ENCODE results near the gene PHOSPHO2.
"Not testable (repeated sequence)": the region's sequence is repeated elsewhere in the genome, so short reads cannot be mapped to it uniquely, and the experiment has no call there.

The PHOSPHO2 gene

GRCh38 chr2:169684135-169684565 lies 10.1 kb upstream of the PHOSPHO2 start:
- DNase-seq (ENCODE audit: low read depth): no peak

- not testable (repeated sequence) for DNase-seq (ENCODE audit: low read depth)
Observed at GRCh38 chr2:169684712-169685111, 9.6 kb upstream of the PHOSPHO2 start.

GRCh38 chr2:169686825-169687224 lies 7.4 kb upstream of the PHOSPHO2 start:
- not testable (repeated sequence) for DNase-seq (ENCODE audit: low read depth)

- not testable (repeated sequence) for DNase-seq (ENCODE audit: low read depth)
Observed at GRCh38 chr2:169687943-169688342, 6.3 kb upstream of the PHOSPHO2 start.

GRCh38 chr2:169690958-169691357 lies 3.3 kb upstream of the PHOSPHO2 start:
- no peak for DNase-seq (ENCODE audit: low read depth)

GRCh38 chr2:169692718-169693117 lies 1.6 kb upstream of the PHOSPHO2 start:
- no peak for DNase-seq (ENCODE audit: low read depth)

- no peak for DNase-seq (ENCODE audit: low read depth)
Observed at GRCh38 chr2:169693360-169693759, 909 bp upstream of the PHOSPHO2 start.

GRCh38 chr2:169694894-169695260 lies 608 bp downstream of the PHOSPHO2 start:
- DNase-seq (ENCODE audit: low read depth): no peak

- DNase-seq (ENCODE audit: low read depth): no peak
Observed at GRCh38 chr2:169696381-169696780, 2.1 kb downstream of the PHOSPHO2 start.

- not testable (repeated sequence) for DNase-seq (ENCODE audit: low read depth)
Observed at GRCh38 chr2:169699173-169699572, 4.9 kb downstream of the PHOSPHO2 start.

- DNase-seq (ENCODE audit: low read depth): no peak
Observed at GRCh38 chr2:169702996-169703395, 8.7 kb downstream of the PHOSPHO2 start.

- DNase-seq (ENCODE audit: low read depth): no peak
Observed at GRCh38 chr2:169704160-169704708, 10.0 kb downstream of the PHOSPHO2 start.

GRCh38 chr2:169705927-169706326 lies 11.7 kb downstream of the PHOSPHO2 start:
- peak; percentile 95 for DNase-seq (ENCODE audit: low read depth)

- DNase-seq (ENCODE audit: low read depth): peak; percentile 59
Observed at GRCh38 chr2:169707626-169708025, 13.4 kb downstream of the PHOSPHO2 start.

- peak; percentile 70 for DNase-seq (ENCODE audit: low read depth)
Observed at GRCh38 chr2:169709331-169709730, 15.1 kb downstream of the PHOSPHO2 start.

GRCh38 chr2:169709981-169710380 lies 15.7 kb downstream of the PHOSPHO2 start:
- DNase-seq (ENCODE audit: low read depth): no peak

- no peak for DNase-seq (ENCODE audit: low read depth)
Observed at GRCh38 chr2:169711751-169712509, 17.7 kb downstream of the PHOSPHO2 start.

- DNase-seq (ENCODE audit: low read depth): no peak
Observed at GRCh38 chr2:169712791-169713227, 18.5 kb downstream of the PHOSPHO2 start.

GRCh38 chr2:169713331-169713730 lies 19.1 kb downstream of the PHOSPHO2 start:
- DNase-seq (ENCODE audit: low read depth): no peak

GRCh38 chr2:169714699-169715098 lies 20.4 kb downstream of the PHOSPHO2 start:
- no peak for DNase-seq (ENCODE audit: low read depth)

- peak; percentile 41 for DNase-seq (ENCODE audit: low read depth)
Observed at GRCh38 chr2:169715379-169716237, 21.3 kb downstream of the PHOSPHO2 start.

GRCh38 chr2:169716238-169716886 lies 22.1 kb downstream of the PHOSPHO2 start:
- peak; percentile 58 for DNase-seq (ENCODE audit: low read depth)

All from amniotic epithelial cell (primary cell).